ENCODE data around the gene PGAM1. TPM values are rescaled to one million over a fixed set of nuclear protein-coding genes. Genes with fewer than 3 reads are reported as not detected.

Gene PGAM1
- total and polyA plus RNA-seq, 2 of the 4 experiments (the other 2 are of a cell fraction), result 686 to 841 TPM

- Histone ChIP-seq H3K4ac (ENCODE audit: low read depth, low read length) (no peak overlapping the region), H3K14ac (replicated peaks; ENCODE audit: low read depth, low read length) (no peak overlapping the region), H3K79me1 (ENCODE audit: low read depth in 1 of 2, low read length in 2 of 2) (no peaks in the 10 kb centered on the region; a peak in 1 of 4 replicates), H2AK9ac (replicated peaks; ENCODE audit: low read depth, low read length, poor library complexity) (no peak overlapping the region), H4K20me1 (ENCODE audit: insufficient read depth, low read length) (no peaks in the 10 kb centered on the region), H2BK15ac (ENCODE audit: low read depth, low read length) (no peak overlapping the region), H2BK20ac (ENCODE audit: low read depth, low read length) (no peak overlapping the region), H3K9ac (ENCODE audit: low read depth, low read length) (no peak overlapping the region), H2AFZ (replicated peaks; ENCODE audit: low read length, poor library complexity) (no peak overlapping the region), H4K91ac (ENCODE audit: insufficient read depth, low read depth, low read length) (no peak overlapping the region), H3K56ac (ENCODE audit: extremely low read depth, insufficient read depth, low read length) (no peak overlapping the region), H3K23ac (ENCODE audit: low read depth, low read length) (no peak overlapping the region), H3K27ac (ENCODE audit: insufficient read depth, low read length) (no peak overlapping the region), H2BK5ac (ENCODE audit: low read depth, low read length, poor library complexity, severe bottlenecking) (no peak overlapping the region), H3K4me1 (ENCODE audit: control insufficient read depth, insufficient read depth, low read length) (no peaks in the 10 kb centered on the region), H3K4me2 (ENCODE audit: low read depth, low read length) (no peak overlapping the region), H4K8ac (ENCODE audit: low read depth in 2 of 2, low read length in 2 of 2) (no peak overlapping the region), H2BK120ac (ENCODE audit: low read depth, low read length) (no peak overlapping the region), H4K5ac (ENCODE audit: low read depth, low read length) (no peak overlapping the region), H3K18ac (ENCODE audit: low read depth, low read length) (no peak overlapping the region), H3K4me3 (ENCODE audit: insufficient read depth, low read depth, low read length) (no peak overlapping the region), H3K27me3 (ENCODE audit: control insufficient read depth, insufficient read depth, low read length) (no peaks in the 10 kb centered on the region), H3K9me3 (ENCODE audit: control insufficient read depth, insufficient read depth, low read length) (no peaks in the 10 kb centered on the region), H3K36me3 (ENCODE audit: control insufficient read depth, insufficient read depth, low read length) (peaks cover 27% of the 10 kb centered on the region), H3K9me1 (ENCODE audit: insufficient read depth, low read length) (no peaks in the 10 kb centered on the region; the same call in 1 of the 2 replicates), H2AK5ac (ENCODE audit: low read depth, low read length) (no peak overlapping the region)
- DNase-seq (no peak), ATAC-seq (ENCODE audit: low read depth) (no peak)
- intact Hi-C loops (cut with micrococcal nuclease) (no loop called here), dilution Hi-C loops (cut with HindIII; ENCODE audit: low sequenced_read_pairs, unreplicated experiment) (no loop called here), in situ Hi-C loops (cut with MboI; ENCODE audit: low sequenced_read_pairs) (no loop called here)
- TF ChIP-seq MAZ (IDR thresholded peaks at IDR 0.05; ENCODE audit: borderline replicate concordance, low read depth, low read length), result no peak
- no peak for TF ChIP-seq POLR2A (IDR thresholded peaks at IDR 0.05; ENCODE audit: low read depth, low read length)
- TF ChIP-seq BHLHE40 (IDR thresholded peaks at IDR 0.05; ENCODE audit: low read depth, low read length), result no peak
- TF ChIP-seq RCOR1 (IDR thresholded peaks at IDR 0.05; ENCODE audit: insufficient replicate concordance, low read length), result no peak
- ChIA-PET CTCF (no interaction called here), POLR2A (ENCODE audit: unreplicated experiment) (no interaction called here)
- no TSS peak for BruUV-seq (replicated peaks)
- 100% methylated on average over 3 of the region's 7 CpGs; no CpG with 5 or more reads in 1 of the 2 experiments for WGBS, 2 experiments (ENCODE audit: extremely low coverage in 2 of 2, insufficient read length in 1 of 2)
Measured at GRCh38 chr10:97383159-97383558, 42.8 kb upstream of the PGAM1 start.
